Uterine smooth muscle cell (primary cell): Measurements from ENCODE around the gene SLC4A4. TPM values are rescaled to one million over a fixed set of nuclear protein-coding genes. Genes with fewer than 3 reads are reported as not detected.

ENCODE experiments used
- total RNA-seq: library from RNA; depleted of rRNA; stranded (reverse); fragments of >200 nt; gene quantifications from 2 replicates; pipeline ENCODE4 v1.2.3, GENCODE V29; 2014

The SLC4A4 gene
- 2.0 and 9.6 TPM in 2 replicates for total RNA-seq

DNA sequence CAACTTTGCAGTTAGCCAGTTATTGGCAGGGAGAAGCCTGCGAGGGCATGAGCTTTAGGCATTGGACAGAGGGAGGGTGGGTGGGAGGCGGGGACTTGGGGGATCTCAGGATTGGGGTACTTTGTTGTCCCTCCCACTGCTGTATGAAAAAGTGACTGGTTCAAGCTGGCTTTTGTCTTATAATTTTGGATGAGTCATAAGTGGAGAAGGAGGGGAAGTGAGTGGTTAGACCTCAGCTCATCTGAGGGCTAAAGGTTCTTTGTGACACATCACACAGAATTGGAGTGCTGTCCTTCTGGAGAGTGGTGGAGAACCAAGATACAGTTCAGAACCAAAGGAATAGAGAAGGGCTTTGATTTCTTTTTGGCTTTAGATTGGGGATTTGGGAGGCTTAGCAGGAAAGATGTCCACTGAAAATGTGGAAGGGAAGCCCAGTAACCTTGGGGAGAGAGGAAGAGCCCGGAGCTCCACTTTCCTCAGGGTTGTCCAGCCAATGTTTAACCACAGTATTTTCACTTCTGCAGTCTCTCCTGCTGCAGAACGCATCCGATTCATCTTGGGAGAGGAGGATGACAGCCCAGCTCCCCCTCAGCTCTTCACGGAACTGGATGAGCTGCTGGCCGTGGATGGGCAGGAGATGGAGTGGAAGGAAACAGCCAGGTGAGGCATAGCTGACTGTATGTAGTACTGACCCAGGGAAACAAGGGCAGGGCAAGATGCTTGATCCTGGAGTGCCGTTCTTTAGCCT lies at the start of gene SLC4A4:
SLC4A4 (plus strand) TSS at position 175 of the 748 bp plus-strand sequence.

